Inflammatory macrophage (primary cell): Measurements from ENCODE around the gene PIK3AP1.
A peak's percentile ranks its signal among the peaks of the same experiment; 100 is the strongest.

Experiments
- DNase-seq, 2 donors: peaks; one replicate each; pipeline ENCODE4 v3.0.0-alpha.2; 2020 to 2022

PIK3AP1 gene

DNA sequence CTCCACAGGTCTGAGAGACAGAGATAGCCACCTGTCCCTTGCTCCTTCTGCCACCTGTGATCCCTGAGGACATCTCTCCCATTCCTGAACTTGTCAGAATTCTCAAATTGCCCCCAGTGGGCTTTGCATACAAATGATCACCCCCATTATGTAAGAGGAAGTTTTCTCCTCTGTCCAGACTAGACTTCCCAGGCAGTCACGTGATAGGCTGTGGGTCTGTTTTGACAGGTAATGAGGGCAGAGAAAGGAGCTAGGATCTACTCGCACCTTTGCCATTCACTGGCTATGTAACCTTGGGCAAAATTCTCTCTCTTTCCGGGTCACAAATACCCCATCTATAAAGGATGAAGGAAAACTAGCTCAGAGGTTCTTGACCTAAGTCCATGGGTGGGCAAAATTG is 112.1 kb downstream of the PIK3AP1 start:
- no peak for DNase-seq

DNA sequence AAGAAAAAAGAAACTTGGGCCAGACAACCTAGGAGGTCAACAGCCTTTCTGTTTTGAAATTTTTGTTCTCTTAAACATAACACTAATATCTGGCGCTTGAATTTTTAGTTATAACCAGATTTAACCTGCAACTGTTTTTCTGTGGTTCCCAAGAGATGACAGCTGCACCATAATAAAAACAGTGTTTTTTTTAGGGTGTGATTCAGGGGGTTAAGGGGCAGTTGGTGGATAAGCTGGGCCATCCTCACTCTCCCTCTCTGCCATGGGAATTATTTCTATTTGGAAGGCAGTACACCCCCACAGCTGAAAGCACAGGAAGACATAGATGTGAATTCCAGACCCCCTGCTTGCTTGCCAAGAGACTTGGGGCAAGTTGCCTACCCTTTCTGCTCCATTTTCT is 113.4 kb downstream of the PIK3AP1 start:
- no peak for DNase-seq

DNA sequence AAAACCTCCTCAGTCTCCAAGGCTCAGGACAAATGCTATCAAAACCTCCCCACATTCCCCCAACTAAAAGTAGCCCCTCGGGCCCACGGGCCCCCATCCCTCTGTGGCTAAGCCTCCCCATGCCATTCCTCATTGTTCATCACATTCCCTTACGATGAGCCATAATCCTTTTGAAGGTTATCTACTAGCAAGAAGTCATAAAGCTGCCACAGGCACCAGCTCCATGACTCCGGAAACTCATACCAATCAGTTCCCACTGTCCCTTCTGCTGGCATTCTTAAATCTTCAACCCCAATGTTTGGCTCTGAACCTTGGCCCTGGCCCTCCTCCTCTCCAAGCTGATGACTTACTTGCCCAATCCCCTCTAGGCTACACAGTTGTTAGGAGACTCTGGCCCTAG is 114.1 kb downstream of the PIK3AP1 start:
- DNase-seq = no peak

DNA sequence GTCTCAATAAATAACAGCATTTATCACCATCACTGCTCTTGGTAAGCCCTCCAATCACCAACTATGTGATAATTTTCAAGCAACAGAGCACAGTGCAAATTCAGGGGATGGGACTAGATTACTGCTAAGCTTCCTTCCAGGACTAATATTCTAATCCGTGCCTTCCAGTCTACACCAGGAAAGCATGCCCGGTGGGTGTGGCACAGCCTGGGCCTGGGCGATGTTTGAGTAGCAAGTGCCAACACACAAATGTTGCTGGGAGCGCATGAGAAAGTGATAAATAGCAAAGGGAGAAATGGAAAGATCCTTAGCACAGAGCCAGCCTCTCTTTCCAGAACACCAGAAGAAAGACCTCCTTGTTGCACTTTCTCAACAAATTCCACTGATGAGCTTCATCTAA is 120.0 kb downstream of the PIK3AP1 start:
- DNase-seq = no peak

DNA sequence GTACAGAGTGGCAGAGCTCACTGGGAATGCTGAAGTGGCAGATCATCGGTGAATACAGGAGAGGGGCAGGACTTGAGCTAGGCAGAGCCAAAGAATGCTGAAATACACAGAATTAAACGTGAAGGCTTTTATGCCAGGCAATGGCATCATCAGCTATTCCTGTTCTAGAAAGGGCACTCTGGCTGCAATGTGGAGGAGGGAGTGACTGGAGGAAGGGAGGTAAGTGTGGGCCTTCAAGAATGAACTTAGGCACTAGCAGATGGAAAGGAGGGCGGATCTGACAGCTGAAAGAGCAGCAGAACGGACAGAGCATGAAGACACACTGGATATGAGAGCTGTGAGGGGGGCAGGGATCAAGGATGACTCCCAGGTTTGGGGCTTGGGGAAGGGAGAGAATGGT is 121.5 kb downstream of the PIK3AP1 start:
- DNase-seq = no peak

DNA sequence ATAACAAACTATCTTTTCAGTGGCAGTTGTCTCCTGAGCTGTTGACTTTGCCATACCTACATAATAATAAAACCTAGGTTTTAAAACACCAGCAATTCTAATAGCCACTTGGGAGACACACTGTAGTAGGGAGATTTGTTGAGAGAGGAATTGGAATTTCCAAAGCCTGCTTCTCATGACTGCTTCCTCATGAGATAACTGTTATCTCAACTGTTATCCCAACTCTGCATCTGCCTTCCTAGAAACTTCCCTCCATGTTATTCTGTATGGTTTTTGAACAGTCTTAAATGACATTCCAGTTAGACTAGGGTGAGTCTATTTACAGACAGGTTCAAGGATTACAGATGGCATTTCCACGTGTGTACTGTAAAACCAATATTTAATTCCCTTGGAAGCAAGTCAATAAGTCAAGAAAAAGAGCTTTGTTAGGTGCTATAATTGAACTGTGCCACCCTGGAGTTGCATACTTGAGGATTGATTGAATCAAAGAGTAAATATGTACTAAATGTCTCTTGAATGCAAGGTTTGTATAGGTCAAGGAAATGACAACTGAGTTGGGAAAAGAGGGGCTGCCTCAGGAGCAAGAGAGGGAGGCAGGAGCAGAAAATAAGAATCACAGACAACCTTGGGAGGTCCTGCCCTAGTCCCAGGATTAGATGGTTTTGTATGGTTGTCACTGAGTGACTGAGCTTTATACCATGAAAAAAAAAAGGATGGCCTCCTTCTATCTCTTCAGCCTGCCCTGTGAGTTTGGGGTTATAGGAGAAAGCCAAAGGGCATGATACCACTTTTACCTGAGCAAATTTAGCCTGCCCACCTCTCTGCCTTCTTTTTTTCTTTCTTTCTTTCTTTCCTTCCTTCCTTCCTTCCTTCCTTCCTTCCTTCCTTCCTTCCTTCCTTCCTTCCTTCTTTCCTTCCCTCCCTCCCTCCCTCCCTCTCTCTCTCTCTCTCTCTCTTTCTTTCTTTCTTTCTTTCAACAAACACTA is 123.6 kb downstream of the PIK3AP1 start:
- DNase-seq = no peak

DNA sequence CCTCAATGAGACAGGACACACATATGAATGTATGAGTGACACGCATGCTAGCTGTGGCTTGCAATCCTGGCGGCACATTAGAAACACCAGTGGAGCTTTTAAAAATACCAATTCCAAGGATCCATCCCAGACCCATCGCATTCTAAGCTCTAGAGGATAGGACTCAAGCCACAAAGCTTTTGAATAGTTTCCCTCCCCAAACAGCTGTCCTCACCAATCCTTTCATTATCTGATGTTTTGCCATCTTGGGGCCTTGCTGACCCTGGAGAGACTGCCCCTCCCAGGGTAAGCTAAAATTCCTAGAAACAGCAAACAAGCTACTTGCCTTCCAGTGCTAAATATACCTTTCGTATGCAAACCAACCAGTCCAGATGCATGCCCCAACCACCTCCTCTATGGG is 124.6 kb downstream of the PIK3AP1 start:
- DNase-seq = no peak

DNA sequence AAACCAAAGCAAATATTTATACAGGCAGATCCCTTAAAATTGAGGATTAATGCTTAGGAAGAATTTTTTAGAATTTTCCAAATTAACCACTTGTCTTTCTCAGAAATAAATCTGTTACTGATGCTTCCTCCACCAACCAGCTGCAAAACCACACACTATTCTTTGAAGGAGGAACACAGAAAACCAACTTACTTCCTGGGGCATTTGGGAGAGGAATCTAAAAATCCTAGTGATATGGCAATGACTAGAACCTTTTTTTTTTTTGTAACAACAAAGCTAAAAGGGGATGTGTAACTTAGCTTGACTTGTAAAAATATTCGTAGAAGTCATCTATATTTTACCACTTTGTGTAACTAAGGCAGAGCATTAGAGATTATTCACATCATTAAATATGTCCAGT is 128.4 kb downstream of the PIK3AP1 start:
- no peak for DNase-seq

DNA sequence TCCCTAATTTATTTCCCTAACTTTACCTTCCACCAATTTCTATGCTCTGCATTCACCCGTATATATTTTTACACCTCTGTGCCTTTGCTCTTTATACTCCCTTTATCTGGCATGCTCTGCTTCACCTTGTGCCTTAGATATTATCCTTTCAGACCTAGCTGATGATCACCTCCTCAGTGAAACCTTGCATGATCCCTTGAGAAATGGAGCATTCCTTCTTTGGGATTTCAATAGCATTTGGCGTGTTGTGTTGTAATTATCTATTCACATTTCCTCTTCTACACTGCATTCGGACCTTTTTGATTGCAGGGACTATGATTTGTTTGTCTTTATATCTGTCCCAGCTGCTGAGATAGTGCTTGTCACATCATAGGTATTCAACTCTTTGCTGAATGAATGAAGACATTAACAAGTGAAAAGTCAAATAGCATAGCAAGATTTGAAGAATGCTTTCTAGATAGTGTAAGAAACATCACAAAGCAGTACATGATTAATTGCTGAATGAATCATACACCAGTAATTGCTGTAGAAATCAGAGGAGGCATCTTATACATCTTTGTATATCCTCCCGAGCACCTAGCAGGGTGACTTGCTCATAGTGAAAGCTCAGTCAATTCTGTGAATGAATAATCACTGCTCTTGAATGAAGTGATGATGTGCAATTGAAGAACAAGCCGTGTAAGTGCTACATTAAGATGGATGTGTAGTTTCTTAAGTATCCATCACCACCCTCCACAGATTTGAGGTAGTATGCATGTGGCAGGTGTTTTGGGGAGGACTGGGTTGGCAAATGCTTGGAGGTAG is 131.5 kb downstream of the PIK3AP1 start:
- no peak for DNase-seq

DNA sequence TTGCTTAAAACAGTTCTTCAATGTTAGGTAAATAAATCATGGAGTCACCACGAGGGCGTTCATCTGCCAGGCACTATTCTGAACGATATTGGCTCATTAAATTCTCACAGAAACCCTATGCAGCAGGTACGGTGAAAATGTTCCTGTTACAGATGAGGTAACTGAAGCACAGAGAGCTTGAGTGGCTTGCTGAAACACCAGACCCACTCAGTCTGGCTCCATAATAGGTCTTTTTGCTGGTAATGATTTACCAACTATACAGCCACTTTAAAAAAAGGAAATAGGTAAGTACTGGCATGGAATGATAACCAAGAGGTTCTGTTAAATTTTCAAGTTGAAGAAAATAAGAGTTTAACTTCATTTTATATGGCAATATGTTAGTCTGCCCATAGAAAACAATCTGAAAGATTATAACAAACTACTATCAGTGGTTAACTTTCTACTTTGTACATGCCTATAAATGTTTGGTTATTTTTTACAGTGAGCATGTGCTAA is 132.2 kb downstream of the PIK3AP1 start:
- peak in 1 of 2 donors; percentile 8 for DNase-seq

DNA sequence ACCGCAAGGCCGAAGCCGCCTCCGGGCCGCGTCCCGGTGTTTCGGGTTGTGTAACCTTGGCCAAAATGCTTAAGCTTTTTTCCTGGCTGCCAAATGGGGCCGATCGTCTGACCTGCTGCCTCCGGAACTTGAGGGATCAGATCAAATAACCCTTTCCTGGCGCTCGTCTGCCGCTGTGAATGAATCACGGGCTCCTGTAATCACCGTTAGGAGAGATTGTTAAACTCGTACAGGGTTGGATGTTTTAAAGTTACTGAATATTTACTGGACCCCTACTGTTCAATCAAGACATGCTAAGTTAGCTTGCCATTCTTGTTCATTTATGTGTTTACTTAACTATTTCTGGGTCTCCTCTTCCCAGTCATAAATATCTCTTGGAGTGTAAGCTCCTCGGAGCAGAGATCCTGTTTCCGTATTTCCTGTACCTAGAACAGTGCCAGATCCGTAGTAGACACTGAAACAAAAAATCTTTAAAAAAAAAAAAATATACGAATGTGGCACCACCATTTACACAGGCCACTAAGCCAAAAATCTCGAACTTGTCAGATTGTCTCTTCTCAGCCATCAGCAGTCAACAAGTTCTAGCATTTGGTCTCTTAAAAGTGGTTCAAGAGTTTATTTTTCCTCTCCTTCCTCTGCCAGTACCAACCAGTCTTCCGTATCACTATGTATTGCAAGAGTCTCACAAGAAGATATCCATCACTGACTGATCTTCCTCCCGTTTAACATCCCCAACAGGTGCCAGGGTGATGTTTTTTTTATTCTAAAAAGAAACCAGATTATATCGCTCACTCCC is 132.9 kb downstream of the PIK3AP1 start:
- peak in 1 of 2 donors; percentile 28 for DNase-seq

DNA sequence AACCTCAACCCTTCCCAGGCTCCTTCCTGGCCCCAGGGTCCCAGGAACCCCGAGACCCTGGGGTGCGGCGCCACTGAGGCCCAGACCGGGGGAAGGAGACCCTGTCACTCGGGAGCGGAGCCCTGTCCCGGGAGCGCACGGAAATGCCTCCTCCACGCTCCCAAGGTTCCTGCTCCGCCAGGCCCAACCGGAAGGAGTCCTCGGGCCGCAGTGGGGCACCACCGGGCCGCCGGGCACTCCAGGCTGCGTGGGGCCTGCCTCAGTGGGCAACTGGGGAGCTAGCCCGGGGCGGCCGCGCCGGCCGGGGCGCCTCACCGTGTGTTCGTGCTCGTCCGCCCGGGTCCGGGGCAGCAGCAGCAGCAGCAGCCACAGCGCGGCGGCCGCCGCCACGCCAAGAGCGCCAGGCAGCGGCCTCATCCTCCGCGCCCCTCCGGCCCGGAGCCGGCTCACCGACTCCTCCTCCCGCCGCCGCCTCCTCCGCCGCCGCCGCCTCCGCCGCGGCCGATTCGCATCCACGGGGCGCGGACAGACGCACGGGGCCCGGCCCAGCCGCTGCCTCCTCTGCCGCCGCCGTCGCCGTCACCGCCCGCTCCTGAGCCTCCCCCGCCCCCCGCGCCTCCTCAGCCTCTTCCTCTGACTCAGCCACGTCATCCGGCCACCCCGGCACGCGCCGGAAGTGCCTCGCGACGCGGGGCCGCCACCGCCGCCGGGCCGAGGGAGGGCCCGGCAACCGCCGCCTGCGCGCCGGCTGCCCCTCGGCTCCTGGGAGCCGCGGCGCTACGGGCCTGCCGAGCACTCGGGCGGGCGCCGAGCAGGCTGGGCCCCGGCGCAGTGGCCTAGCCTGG is 133.7 kb downstream of the PIK3AP1 start, which contains the start of gene TM9SF3:
Gene TM9SF3 (minus strand): TSS at position 594 of the 845 bp plus-strand sequence. CDS start 177 bp downstream, at position 417.
- DNase-seq = peak; percentile 86 to 92

DNA sequence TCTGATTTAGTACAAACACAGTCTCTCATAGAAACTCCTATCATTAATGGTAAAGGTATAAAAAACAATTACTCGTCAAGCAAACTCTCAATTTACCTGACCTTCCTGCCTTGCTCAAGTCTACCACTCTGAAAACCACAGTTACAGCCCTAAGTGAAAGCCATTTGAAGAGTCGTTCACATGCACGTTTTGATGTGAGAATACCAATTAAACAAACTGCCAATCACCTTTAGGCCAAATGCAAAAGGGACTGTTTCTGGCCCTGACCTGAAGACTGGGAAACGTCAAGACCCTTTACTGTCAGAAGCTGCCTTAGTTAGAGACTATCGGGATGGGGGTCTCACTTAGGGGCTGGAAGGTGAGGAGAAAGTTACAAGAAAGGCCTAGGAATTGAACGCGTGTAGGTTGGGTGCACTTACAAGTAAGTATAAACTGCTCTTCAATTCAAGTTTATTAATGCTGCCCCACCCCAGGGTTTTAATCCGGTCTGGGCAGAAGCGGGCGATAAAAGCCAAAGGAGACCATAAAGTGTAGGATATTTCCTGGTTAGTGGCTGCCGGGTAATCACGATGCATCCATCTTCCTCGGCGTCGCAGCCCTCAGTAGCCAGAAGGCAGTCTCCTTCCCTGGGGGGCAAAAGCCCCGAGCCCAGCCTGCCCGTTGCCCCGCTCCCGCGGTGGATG is 134.4 kb downstream of the PIK3AP1 start:
- DNase-seq = no peak

DNA sequence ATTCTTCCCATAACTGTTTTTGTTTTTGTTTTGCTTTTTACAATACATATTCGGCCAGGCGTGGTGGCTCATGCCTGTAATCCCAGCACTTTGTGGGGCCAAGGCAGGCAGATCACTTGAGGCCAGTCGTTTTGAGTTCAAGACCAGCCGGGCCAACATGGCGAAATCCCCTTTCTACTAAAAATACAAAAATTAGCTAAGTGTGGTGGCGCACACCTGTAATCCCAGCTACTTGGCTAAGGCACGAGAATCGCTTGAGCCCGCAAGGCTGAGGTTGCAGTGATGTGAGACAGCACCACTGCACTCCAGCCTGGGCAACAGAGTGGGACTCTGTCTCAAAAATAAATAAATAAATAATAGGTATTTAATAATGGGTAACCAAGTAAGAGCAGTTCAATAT is 135.8 kb downstream of the PIK3AP1 start:
- DNase-seq = no peak

DNA sequence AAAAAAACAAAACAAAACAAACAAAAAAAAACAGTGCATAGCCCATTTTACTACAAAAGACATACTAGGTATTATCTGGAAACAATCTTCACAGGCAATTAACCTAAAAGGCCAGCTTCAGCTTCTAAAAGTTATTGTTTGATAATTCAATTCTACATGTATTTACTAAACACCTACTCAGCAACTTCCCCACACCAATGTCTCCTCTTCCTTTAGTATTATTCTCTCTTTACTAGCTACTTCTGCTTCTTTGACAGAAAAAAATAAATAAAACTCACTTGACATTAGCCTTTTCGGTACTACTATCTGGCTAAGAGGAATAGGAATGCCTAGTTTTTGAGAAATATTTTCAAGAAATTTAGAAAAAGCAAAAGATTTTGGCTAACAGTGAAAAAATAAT is 136.3 kb downstream of the PIK3AP1 start:
- no peak for DNase-seq

DNA sequence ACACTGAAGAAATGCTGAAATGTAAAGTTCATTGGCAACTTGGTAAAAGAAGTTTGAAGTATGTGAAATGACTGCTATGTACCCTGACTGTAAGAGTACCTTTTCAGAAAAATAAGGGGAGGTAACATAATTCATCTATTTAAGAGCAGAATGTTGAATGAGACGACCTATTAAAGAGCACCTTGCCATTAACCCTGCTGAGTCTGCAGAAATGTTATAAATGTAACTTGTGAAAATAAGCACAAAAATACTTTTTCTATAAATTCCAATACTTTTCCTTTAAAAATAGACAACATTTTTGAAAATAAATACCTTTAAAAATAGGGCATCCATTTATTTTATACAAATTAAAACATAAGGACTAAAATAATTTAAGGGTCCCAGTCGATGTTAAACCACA is 141.2 kb downstream of the PIK3AP1 start:
- DNase-seq = no peak

DNA sequence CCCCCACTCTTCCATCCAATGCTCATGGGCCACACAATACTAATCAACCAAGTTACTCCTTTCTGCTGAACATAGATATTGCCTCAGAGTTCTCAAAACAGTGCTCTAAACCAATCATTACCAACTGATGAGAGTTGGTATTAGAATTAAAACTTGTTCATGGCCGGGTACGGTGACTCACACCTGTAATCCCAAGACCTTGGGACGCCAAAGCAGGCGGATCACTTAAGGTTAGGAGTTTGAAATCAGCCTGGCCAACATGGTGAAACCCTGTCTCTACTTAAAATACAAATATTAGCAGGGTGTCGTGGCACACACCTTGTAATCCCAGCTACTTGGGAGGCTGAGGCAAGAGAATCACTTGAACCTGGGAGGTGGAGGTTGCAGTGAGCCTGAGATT is 141.7 kb downstream of the PIK3AP1 start:
- DNase-seq = no peak

DNA sequence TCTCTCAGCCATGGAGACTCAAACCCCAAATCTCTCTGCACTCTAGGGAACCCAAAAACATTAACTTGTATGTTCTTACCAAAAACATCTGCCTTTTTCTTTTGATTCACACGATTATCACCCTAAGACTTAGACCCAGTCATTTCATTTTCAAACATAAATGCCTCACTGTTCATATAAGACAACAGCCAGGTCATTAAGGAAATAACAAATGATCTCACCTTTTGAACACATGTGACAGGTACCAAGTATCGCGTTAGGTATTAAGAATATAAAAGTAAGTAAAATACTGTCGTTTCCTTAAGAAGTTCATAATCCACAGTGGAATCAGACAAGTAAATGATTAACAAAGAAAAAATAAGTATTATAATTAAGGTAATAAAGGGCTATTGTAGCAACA is 142.3 kb downstream of the PIK3AP1 start:
- no peak for DNase-seq

DNA sequence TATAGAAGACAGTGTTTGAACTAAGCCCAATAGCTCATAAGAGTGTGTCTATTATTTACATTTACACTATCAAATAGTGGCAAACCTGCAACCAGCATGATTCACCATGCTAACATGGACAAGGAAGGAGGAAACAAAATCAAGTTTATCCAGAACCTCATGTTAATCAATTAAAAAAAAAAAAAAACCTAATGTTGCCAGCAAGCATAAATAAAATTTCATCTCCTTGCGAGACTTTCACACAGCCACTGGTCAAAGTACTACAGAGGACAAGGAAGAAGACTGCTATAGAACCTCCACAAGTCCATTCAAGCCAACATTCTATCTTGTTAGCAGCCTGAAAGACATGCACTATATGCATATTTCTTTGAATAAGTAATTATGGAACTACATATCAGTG is 143.2 kb downstream of the PIK3AP1 start:
- DNase-seq = no peak

DNA sequence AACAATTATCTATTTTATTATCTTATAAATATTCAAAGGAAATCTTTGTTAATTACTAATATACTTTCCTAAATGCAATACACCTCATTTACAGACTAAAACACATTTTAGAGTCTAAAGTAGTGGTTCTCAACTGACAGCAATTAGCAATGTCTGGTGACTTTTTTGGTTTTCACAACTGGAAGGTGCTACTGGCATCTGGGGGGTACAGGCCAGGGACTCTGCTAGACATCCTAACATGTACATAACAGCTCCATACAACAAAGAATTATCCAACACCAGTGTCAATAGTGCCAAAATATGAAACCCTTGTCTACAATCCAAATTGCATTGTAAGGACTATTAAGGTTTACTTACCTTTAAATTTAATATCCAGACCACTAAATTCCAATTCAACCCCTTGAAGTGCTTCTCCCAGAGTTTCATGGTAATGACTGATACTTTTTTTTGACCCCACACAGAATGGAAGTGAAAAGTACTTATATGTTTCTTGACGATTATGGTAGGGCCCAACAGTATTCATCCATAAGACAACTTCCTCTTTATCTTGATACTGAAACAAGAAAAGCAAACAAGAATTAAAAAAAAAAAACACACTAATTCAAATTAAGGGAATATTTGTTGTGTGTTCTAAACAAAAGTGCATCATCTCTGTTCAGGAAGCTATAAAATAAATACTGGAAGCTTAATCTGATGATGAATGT is 143.9 kb downstream of the PIK3AP1 start:
- no peak for DNase-seq
